SK-N-SH (cell line): ENCODE data around the gene TIGD6. TPM values are rescaled to one million over a fixed set of nuclear protein-coding genes. Genes with fewer than 3 reads are reported as not detected.

ENCODE experiments used
- CTCF ChIA-PET: fragments of 300-600, 350-600 bp; formaldehyde crosslinking; extraction: SDS; loops from one replicate; lab custom pipeline; 2021; lab: Yijun Ruan, JAX
- POLR2A ChIA-PET: fragments of 350-600 bp; sonication (Branson Sonifier 250); formaldehyde crosslinking; extraction: SDS; loops from one replicate; lab custom pipeline; 2020; ENCODE audit warnings: antibody characterized with exemption, inconsistent platforms; lab: Yijun Ruan, JAX
- DNase-seq: peaks from one replicate; pipeline ENCODE4 v3.0.0; 2012
- H2AFZ ChIP-seq: fragments of 200-600 bp; sonication (generic); 2 replicates; pipeline ENCODE4 v1.8.1; 2016; ENCODE audit warnings: antibody characterized with exemption, mild to moderate bottlenecking, low read depth
- H3F3A ChIP-seq: fragments of 200-600 bp; sonication (generic); replicated peaks from 2 replicates; pipeline ENCODE3; 2016; ENCODE audit warnings: antibody characterized with exemption, mild to moderate bottlenecking; ENCODE audit not compliant: insufficient read depth
- H3K27ac ChIP-seq, 2 experiments: fragments of 200-500 bp in 1 of 2; fragments of 200-600 bp in 1 of 2; sonication (Bioruptor generic) in 1 of 2; sonication (generic), shearing (Covaris generic) in 1 of 2; 2 replicates each; pipeline versions ENCODE4 v1.5.1 to v1.6.1; 2014 to 2016; ENCODE audit warnings: low read depth in 2 of 2, inconsistent platforms in 1 of 2, low read length in 1 of 2, mild to moderate bottlenecking in 1 of 2, mixed read lengths in 1 of 2
- H3K27me3 ChIP-seq: fragments of 200-600 bp; sonication (generic), shearing (Covaris generic); 2 replicates; pipeline ENCODE4 v1.6.1; 2016; ENCODE audit warnings: mixed run types; ENCODE audit not compliant: insufficient read depth
- H3K36me3 ChIP-seq, 2 experiments: fragments of 200-500 bp in 1 of 2; fragments of 200-600 bp in 1 of 2; sonication (Bioruptor generic) in 1 of 2; sonication (generic) in 1 of 2; replicated peaks in 1 of 2; 2 replicates each; pipeline versions ENCODE3 to v1.5.1; 2014 to 2016; ENCODE audit warnings: low read length in 1 of 2, mild to moderate bottlenecking in 1 of 2; ENCODE audit not compliant: insufficient read depth in 2 of 2, control insufficient read depth in 1 of 2
- H3K4me1 ChIP-seq, 2 experiments: fragments of 200-500 bp in 1 of 2; fragments of 200-600 bp in 1 of 2; sonication (Bioruptor generic) in 1 of 2; sonication (generic), shearing (Covaris generic) in 1 of 2; 2 replicates each; pipeline versions ENCODE4 v1.5.1 to v1.6.1; 2014 to 2016; ENCODE audit warnings: low read depth in 1 of 2, low read length in 1 of 2, mixed run types in 1 of 2; ENCODE audit not compliant: insufficient read depth in 2 of 2, control insufficient read depth in 1 of 2
- H3K4me2 ChIP-seq: fragments of 200-600 bp; sonication (generic), shearing (Covaris generic); 2 replicates; pipeline ENCODE4 v1.6.1; 2017; ENCODE audit warnings: mixed run types
- H3K4me3 ChIP-seq, 2 experiments: fragments of 200-500 bp in 1 of 2; fragments of 200-600 bp in 1 of 2; sonication (Bioruptor generic) in 1 of 2; sonication (generic), shearing (Covaris generic) in 1 of 2; 2 replicates each; pipeline versions ENCODE4 v1.5.1 to v1.8.1; 2014 to 2016; ENCODE audit warnings: low read depth in 2 of 2, inconsistent platforms in 1 of 2, low read length in 1 of 2, mild to moderate bottlenecking in 1 of 2, mixed read lengths in 1 of 2, moderate library complexity in 1 of 2
- H3K79me2 ChIP-seq: fragments of 200-600 bp; sonication (generic); 2 replicates; pipeline ENCODE4 v1.8.1; 2017; ENCODE audit warnings: mild to moderate bottlenecking; ENCODE audit not compliant: insufficient read depth
- H3K9ac ChIP-seq: fragments of 200-600 bp; sonication (generic); 2 replicates; pipeline ENCODE4 v1.6.1; 2017; ENCODE audit warnings: mixed run types
- H3K9me2 ChIP-seq: fragments of 200-600 bp; sonication (generic); 2 replicates; pipeline ENCODE4 v1.6.1; 2017; ENCODE audit warnings: mixed run types
- H3K9me3 ChIP-seq: fragments of 200-600 bp; sonication (generic); 2 replicates; pipeline ENCODE4 v1.6.1; 2017; ENCODE audit warnings: mixed run types, mild to moderate bottlenecking, moderate library complexity
- H4K20me1 ChIP-seq: fragments of 200-600 bp; sonication (generic); 2 replicates; pipeline ENCODE4 v1.6.1; 2017; ENCODE audit warnings: mild to moderate bottlenecking, mixed run types; ENCODE audit not compliant: insufficient read depth
- CHD2 ChIP-seq: fragments of 150-350 bp; IDR thresholded peaks from 2 replicates; pipeline ENCODE4 v1.6.1; 2018; ENCODE audit warnings: low read length; ENCODE audit not compliant: partially characterized antibody
- CTCF ChIP-seq: fragments of 200-600 bp; sonication (generic); IDR thresholded peaks from 2 replicates; pipeline ENCODE4 v1.6.1; 2017; ENCODE audit warnings: antibody characterized with exemption, mild to moderate bottlenecking, moderate library complexity
- FOXJ3 ChIP-seq: sonication (generic); formaldehyde crosslinking; IDR thresholded peaks from 2 replicates; pipeline ENCODE4 v1.5.1; 2020; ENCODE audit warnings: mild to moderate bottlenecking, missing genetic modification reagents
- MAX ChIP-seq: IDR thresholded peaks from 2 replicates; pipeline ENCODE4 v1.4.0; 2012; ENCODE audit warnings: low read depth
- POLR2AphosphoS5 ChIP-seq: IDR thresholded peaks from 2 replicates; pipeline ENCODE4 v1.6.1; 2012; ENCODE audit warnings: low read depth, low read length
- RAD21 ChIP-seq: IDR thresholded peaks from 2 replicates; pipeline ENCODE4 v1.6.1; 2012; ENCODE audit warnings: mild to moderate bottlenecking, low read length
- RFX5 ChIP-seq: IDR thresholded peaks from 2 replicates; pipeline ENCODE4 v1.6.1; 2012; ENCODE audit warnings: mild to moderate bottlenecking, improper control_type of control experiment, low read length
- SMC3 ChIP-seq: IDR thresholded peaks from 2 replicates; pipeline ENCODE4 v1.6.1; 2012; ENCODE audit warnings: low read depth, low read length, improper control_type of control experiment
- ZBTB33 ChIP-seq: IDR thresholded peaks from 2 replicates; pipeline ENCODE4 v1.4.0; 2012; ENCODE audit warnings: low read depth, borderline replicate concordance
- WGBS: methylation state at CpG from one replicate; pipeline ENCODE4 v1.1.6; 2017; ENCODE audit warnings: low lambda C conversion rate; 5-methylcytosine and 5-hydroxymethylcytosine counted together
- polyA plus RNA-seq, 3 experiments: library from polyadenylated mRNA; depleted of rRNA; stranded (reverse); fragments of >200 nt; gene quantifications; 2 replicates each; pipeline ENCODE4 v1.2.3, GENCODE V29; 2012
- TF ChIP-seq, protein P1 (sequence below): IDR thresholded peaks from 2 replicates; pipeline ENCODE4; 2012
- TF ChIP-seq, protein P2 (sequence below): fragments of 150-350 bp; IDR thresholded peaks from 2 replicates; pipeline ENCODE4 v1.6.1; 2016; ENCODE audit warnings: mild to moderate bottlenecking, low read depth, low read length

TIGD6 gene
- polyA plus RNA-seq, 1 of the 3 experiments (the other 2 are of a cell fraction): 4.7 TPM

- TF ChIP-seq FOXJ3 (0 out of 2 replicates have a peak, but pooled peaks have one; percentile 46), POLR2AphosphoS5 (peak; percentile 99), CTCF (no peak; the same call in 1 of the 2 replicates), RAD21 (no peak), RFX5 (no peak), ZBTB33 (no peak)
- TF ChIP-seq, protein P1, sequence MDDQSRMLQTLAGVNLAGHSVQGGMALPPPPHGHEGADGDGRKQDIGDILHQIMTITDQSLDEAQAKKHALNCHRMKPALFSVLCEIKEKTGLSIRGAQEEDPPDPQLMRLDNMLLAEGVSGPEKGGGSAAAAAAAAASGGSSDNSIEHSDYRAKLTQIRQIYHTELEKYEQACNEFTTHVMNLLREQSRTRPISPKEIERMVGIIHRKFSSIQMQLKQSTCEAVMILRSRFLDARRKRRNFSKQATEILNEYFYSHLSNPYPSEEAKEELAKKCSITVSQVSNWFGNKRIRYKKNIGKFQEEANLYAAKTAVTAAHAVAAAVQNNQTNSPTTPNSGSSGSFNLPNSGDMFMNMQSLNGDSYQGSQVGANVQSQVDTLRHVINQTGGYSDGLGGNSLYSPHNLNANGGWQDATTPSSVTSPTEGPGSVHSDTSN: peak; percentile 100
Observed at GRCh38 chr5:149960272-149961185, 39.9 kb downstream of the TIGD6 start, which contains the start of gene SLC26A2 (continued).

DNA sequence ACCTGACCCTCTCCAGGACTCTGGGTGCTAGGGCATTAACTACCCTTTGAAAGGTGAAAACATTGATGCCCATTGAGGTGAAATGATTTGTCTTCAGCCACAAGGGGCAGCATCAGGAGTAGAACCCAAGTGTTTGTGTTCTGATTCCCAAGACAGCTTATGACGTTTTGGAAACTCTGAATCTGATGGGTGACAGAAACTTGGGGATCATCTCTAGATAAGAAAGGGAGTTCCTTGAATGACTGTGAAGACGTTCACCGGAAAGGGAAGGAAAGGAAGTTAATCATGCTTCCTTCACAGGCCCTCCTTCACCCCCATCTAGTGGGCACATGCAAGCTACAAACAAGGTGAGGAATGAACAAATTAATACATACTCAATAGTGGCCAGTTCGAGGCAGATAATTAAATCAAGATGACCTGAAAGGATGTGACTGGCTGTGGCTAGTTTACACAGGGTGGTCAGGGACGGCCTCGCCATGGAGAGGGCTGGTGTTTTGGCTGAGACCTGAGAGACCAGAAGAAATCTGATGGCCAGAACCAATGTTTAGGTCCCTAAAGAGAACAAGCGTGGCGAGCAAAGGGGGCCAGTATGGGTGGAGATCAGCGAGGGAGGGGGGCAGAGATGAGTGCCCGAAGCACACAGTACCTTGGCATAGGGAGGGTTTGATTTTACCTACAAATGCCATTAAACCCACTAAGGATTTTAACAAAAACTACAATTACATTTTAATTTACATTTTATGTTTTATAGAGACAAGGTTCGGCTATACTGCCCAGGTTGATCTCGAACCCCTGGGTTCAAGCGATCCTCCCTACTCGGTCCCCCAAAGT, 40.8 kb downstream of the TIGD6 start:
- peak overlapping the region; percentile 73 to 77 for H3K4me3 ChIP-seq
- POLR2A ChIA-PET: interaction anchor here (1.0 kb wide), 1 partner anchor 8 kb away, joined by 3 read pairs; no protein-coding TSS in a partner anchor
- peaks cover 4% of the 10 kb centered on the region; the same call in 1 of the 2 replicates for H3K79me2 ChIP-seq
- peak overlapping the region; percentile 93 for H2AFZ ChIP-seq
- WGBS: 44% methylated on average over 14 of the region's 14 CpGs
- H3K4me2 ChIP-seq: peak overlapping the region; percentile 85
- TF ChIP-seq RFX5 (no peak), MAX (0 out of 2 replicates have a peak, but pooled peaks have one; percentile 13), ZBTB33 (no peak), FOXJ3 (no peak), CTCF (peak; percentile 77), SMC3 (no peak), CHD2 (no peak)
- TF ChIP-seq, protein P2, sequence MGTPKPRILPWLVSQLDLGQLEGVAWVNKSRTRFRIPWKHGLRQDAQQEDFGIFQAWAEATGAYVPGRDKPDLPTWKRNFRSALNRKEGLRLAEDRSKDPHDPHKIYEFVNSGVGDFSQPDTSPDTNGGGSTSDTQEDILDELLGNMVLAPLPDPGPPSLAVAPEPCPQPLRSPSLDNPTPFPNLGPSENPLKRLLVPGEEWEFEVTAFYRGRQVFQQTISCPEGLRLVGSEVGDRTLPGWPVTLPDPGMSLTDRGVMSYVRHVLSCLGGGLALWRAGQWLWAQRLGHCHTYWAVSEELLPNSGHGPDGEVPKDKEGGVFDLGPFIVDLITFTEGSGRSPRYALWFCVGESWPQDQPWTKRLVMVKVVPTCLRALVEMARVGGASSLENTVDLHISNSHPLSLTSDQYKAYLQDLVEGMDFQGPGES: no peak
- TF ChIP-seq, all 33 proteins: peak for 2
- Histone ChIP-seq H3K4me1 (peaks cover 10 to 12% of the 10 kb centered on the region in 2 experiments; a peak in 3 of 4 replicates), H3F3A (peaks cover 17% of the 10 kb centered on the region), H3K27me3 (no peaks in the 10 kb centered on the region), H3K9me2 (no peaks in the 10 kb centered on the region), H3K9me3 (no peaks in the 10 kb centered on the region), H4K20me1 (no peaks in the 10 kb centered on the region), H3K36me3 (no peaks in the 10 kb centered on the region), H3K27ac (peak overlapping the region; percentile 87 to 94), H3K9ac (peak overlapping the region; percentile 65)
- CTCF ChIA-PET: interaction anchor here (0.9 to 12.1 kb wide), 22 partner anchors 8 to 315 kb away, joined by 3 to 244 read pairs (median 5); no protein-coding TSS in a partner anchor
- peak; percentile 51 for DNase-seq
